DMS153 (cell line): ENCODE measurements around the gene CDH4.

Experiments
- DNase-seq: peaks from one replicate; lab custom pipeline; 2025; lab: John Stamatoyannopoulos, UW

The CDH4 gene

GRCh38 chr20:61806995-61807394, 554.9 kb downstream of the CDH4 start:
- no peak for DNase-seq

- no peak for DNase-seq
Observed at GRCh38 chr20:61807471-61808160, 555.6 kb downstream of the CDH4 start.

DNA sequence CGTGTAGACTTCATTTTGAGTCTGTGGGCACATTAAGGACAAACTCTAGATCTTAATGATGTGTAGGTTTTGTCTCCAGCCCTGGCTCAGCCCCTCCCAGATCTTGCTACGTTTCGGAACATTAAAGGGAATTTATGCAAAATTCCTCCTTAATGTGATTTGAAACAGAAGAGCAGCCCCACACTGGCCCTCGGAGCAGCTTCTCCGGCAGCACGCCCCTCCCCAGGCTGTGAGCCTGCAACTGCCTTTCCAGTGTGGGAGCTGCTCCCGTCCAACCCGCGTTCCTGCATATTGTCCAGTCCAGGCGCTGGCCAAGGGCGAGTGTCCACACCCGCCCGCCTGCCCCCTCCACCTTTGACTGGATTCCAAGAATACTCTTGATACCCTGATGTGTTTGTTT, 556.4 kb downstream of the CDH4 start:
- DNase-seq = no peak

DNA sequence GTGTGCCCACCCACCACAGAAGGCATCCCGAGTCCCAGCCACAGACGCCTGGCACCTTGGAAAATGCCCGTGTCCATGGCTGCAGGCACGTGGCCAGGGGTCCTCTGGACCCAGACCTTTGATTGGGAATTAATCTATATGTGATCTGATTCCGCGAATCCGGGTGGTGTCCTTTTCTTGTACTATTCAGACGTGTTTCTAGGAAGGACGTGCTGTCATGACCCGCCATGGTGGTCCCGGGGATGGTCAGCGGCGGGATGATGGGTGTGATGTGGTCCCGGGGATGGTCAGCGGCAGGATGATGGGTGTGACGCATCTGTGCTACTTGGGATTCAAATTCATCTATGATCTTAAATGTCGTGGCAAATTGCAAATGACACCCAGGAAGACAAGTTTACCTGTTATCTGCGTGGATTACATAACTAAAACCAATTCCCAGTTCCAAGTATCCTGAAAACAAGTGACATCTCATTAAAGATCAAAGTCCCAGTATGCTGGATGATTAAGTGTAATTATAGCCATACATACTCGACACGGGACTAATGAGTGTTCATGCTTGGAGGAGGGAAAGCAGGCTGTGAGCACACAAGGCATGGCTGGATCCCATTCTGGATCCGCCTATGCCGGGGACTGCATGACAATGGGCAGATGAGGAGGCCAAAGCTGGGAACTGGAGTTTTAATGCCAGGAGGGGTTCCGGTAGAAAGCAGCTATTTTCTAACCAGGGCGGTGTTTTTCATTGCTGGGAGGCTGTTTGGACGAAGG, 557.1 kb downstream of the CDH4 start:
- DNase-seq = no peak

- no peak for DNase-seq
Observed at GRCh38 chr20:61810066-61810737, 558.1 kb downstream of the CDH4 start.

DNA sequence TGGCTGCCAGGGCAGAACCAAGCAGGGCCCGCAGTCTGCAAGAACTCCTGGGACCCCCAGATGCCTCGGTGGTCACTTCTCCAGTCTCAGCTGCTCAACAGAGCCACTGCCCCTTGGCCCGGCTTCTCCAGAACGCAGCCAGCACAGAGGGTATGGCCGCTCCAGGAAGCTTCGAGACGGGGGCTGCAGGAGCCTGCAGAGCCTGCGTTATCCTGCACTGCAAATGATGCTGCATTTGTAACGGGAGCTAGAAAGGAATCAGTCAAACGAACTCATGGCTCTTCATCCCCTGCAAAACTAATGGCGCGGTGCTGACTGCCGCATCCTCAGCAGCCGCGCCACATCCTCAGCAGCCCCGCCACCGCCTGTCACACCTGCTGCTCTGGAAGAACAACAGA, 558.7 kb downstream of the CDH4 start:
- no peak for DNase-seq

DNA sequence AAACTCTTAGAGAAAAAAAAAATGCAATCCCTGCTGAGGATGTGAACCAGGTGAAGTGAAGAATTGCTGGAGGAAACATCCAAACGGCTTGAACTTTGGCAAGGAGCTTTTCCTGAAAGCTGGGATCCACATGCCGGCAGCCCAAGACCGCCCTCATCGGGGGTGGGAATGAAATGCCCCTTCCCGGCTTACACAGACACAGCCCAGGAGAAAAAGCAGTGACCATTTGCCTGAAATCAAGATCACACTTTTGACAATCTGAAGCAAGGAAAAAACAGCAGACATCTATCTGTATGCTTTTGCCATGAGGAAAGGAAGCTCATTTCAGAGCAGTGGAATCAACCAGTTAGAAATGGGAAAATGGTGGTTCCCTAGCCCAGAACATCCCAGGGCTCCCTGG, 559.1 kb downstream of the CDH4 start:
- no peak for DNase-seq

DNA sequence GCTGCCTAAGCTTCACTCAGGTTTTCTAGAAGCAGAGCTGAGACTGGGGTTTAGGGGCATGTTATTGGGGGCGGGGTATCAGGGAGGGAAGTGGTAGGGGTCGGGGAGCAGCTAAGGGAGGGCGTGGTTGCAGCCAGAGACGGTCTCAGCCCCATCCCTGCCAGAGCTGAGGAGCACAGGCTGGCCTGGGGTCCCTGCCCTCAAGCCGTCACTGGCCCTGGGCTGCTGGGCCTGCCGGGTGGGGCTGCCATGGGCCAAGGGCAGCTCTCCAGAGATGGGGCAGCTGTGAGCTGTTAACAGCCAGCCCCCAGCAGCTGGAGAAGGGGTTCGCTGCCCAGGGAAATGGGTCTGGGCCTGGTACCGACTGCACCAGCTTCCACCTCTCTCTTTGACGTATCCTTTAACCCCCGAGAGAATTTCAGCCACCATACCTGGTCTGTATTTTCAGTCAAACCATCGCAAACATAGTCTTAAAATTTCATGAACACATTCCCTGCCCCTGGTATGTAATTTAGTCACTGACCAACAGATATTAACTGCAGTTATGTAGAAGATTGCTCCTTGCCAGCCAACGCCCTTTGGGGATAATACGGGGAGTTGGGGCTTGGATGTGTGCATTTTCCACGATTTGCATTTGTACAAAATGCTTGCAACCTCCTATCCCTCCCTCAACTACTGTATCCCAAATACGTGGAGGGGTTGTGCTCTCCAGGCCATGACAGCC, 560.2 kb downstream of the CDH4 start:
- DNase-seq = no peak

DNA sequence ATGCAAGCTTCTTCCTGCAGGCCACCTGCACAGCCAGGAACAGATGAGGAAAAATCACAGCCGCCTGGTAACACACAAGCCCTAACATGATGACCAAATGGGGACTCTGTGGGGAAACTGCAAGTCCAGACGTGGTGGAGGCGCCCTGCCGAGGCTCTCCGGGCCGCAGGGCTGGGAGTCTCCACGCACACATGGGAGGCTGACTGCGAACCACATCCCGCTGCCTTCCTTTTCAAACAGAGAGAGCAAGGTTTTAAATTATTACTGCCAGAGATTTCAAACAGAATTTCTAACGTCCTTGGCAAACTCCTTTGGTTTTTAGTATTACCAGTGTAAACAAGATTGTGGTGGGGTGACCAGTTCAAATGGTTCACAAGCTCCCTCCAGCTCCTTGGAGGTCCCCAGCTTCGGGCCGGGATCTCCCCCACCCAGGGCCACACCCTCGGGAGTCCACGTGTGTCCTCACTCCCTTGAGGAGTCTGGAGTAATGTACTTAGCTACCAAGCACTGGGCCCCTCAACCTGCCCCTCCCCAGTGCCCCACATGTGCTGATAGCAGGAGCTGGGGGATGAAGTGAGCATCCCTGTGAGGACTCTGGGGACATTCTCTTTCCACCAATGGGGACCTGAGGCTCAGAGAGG, 560.9 kb downstream of the CDH4 start:
- no peak for DNase-seq

- DNase-seq = no peak
Observed at GRCh38 chr20:61813791-61814190, 561.7 kb downstream of the CDH4 start.

DNA sequence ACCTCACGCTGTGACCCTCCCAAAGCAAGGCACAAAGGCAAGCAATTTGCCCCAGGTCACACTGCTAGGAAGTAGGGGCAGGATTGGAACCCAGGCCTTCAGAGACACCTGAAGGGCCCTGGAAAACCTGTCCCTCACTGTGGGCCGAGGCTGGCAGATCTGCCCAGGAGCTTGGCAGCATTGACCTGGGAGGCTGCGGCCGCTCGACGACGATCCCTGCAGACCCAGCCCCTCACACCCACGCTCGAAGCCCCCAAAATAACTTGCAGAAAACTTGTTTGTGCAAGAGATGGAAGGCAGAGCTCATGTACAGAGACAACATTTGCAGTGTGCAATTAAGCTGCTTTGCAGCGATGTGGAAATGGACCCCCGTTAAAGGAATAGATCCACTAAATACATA, 562.2 kb downstream of the CDH4 start:
- DNase-seq = no peak

GRCh38 chr20:61814726-61815125, 562.7 kb downstream of the CDH4 start:
- no peak for DNase-seq

DNA sequence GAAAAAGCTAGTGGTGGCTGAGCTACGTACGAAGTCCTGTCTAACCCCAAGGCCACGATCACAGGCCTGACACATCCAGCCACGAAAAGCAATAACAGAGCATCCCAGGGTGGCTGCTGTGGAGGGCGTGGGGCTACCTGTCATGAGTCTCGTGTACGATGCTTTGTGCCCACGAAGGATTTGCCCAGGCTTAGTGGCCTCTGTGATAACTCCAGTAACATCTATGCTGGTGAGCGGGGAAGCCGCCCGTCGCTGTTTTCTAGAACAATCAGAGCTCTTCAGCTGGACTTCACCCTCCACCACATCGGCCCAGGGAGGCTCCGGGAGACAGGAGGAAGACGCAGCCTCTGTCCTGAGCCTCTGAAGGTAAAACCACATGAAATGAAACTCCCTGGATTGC, 563.1 kb downstream of the CDH4 start:
- DNase-seq = no peak

DNA sequence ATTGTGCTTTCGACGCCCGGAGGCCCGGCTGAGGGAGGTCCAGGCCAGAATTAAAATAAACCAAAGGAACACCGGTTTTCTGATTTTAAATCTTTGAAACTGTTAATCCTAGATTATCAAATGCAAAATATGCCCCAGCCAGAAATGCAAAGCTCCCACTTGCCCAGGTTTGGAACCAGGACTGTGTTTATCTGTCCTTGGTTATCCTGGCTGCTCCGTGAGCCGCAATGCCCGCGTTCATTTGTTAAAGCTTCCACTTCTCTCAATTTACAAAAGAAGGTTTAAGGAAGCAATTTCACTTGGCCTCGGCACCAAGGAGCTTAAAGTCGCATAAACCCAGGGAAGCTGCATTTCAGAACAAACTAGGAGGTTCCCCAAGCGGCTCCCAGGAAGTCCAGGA, 563.6 kb downstream of the CDH4 start:
- DNase-seq = no peak

DNA sequence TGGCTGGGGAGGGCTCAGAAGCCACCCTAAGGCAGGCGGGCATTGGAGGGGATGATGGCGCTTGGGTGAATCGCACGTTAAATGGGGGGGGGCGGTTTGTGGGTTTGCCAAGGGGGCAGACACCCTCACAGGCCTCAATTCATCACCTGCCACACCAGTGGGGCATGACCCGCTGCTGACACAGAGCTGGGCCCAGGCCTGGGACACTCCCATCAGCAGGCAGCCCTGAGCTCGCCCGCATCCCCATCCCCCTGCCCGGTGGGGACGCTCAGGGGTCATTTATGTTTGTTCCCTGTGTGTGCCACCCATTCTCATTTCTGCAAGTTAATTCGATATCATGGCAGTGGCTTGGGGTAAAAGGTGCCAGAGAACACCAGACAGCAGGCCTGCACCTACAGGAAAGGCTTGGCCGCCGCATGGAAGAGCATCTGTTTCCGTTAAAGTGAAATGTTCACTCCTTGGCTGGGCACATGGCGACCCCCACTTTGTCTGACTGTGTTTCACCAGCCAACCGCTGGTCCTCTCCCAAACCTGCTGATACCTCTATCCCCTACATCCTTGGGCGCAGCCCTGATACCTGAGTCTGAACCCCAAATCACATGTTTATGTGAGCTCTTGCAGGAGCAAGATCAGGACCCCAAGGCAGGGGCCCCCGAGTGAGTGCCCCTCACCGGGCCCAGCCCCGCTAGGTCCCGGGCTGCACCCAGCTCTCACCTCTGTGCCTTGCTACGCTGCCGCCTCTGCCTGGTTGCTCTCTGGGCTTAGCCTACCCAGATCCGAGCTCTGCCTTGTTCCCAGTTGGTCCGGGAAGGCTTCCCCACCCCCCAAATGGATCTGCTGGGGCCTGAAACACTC, 564.8 kb downstream of the CDH4 start:
- DNase-seq = no peak

DNA sequence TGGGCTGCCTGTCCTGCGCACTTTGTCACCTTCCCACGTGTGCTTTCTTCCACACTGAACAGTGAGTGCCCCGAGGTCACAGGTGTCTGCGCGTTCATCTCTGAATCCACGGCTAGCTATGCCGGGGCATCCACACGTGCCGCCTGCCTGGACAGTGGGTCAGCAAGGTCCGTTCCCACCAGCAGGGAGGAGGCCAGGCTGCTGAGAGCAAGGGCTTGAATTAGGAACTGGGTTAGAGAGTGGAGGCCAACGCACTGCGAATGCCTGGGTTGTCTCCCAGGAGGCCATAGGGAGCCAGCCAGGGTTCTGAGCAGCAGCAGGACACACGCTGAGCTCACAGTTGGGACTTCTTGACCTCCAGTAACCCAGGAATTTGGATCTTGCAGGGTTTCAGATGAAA, 565.5 kb downstream of the CDH4 start:
- DNase-seq = no peak

DNA sequence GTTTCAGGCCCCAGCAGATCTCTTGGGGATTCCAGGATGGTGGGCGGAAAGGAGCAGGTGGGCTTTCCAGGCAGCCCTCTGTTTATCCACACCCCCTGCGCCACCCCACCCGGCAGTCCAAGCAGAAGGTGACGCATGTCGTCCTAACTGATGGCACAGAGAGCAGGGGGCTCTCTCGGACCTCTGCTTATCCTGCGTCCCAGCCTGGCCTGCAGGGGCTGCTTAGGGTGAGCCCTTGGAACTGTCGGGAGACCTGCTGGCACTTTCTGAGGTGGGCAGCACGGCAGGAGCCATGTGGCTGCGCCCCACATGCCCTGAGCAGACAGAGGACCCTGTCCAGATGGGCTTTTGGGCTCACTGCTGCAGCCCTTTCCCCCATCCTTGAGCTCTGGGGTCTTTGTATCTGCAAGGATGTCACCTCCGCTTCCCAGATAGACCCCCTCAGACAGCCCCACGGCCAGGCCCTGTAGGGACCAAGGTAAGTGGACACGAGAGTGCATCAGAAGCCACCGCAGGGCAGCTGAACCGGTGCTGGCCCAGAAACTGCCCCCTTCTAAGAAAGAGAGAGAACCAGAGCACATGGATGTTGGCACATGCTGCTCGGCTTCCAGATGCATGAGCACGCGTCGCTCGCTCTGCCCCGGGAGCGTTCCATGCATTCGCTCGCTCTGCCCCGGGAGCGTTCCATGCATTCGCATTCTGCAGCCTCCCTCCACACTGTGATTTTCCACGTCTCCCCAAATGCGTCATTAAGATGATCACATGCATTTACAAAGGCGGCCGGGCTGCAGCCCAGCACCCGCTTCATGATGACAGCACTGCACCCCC, 566.9 kb downstream of the CDH4 start:
- DNase-seq = no peak

GRCh38 chr20:61819574-61819846, 567.4 kb downstream of the CDH4 start:
- DNase-seq = no peak

- DNase-seq = no peak
Observed at GRCh38 chr20:61819921-61820825, 568.1 kb downstream of the CDH4 start.
